DMS153 treated with DMSO at 0.1 percent for 48 hours (cell line): ENCODE results near the gene CASQ2.

Experiments used
- DNase-seq: peaks from one replicate; lab custom pipeline; 2025; ENCODE audit not compliant: unreplicated experiment; lab: John Stamatoyannopoulos, UW

CASQ2 gene

GRCh38 chr1:115666206-115666605 lies 102.3 kb downstream of the CASQ2 start:
- no peak for DNase-seq

GRCh38 chr1:115665319-115666096 lies 103.0 kb downstream of the CASQ2 start:
- no peak for DNase-seq

- DNase-seq: no peak
These were observed 107.4 kb downstream of the CASQ2 start for GRCh38 chr1:115661157-115661556.

GRCh38 chr1:115660151-115660550 lies 108.4 kb downstream of the CASQ2 start:
- DNase-seq: no peak

GRCh38 chr1:115658646-115659045 lies 109.9 kb downstream of the CASQ2 start:
- no peak for DNase-seq

- DNase-seq: no peak
These were observed 111.9 kb downstream of the CASQ2 start for GRCh38 chr1:115656461-115657077.

- no peak for DNase-seq
These were observed 112.6 kb downstream of the CASQ2 start for GRCh38 chr1:115655916-115656315.

GRCh38 chr1:115655306-115655663 lies 113.2 kb downstream of the CASQ2 start:
- DNase-seq: no peak

- no peak for DNase-seq
These were observed 113.7 kb downstream of the CASQ2 start for GRCh38 chr1:115654663-115655305.

GRCh38 chr1:115654125-115654524 lies 114.4 kb downstream of the CASQ2 start:
- DNase-seq: no peak

- DNase-seq: no peak
These were observed 116.2 kb downstream of the CASQ2 start for GRCh38 chr1:115652236-115652788.

- DNase-seq: no peak
These were observed 117.1 kb downstream of the CASQ2 start for GRCh38 chr1:115651391-115651790.

- no peak for DNase-seq
These were observed 117.6 kb downstream of the CASQ2 start for GRCh38 chr1:115650961-115651360.
